ENCODE measurements around the gene GRB14.

DNA sequence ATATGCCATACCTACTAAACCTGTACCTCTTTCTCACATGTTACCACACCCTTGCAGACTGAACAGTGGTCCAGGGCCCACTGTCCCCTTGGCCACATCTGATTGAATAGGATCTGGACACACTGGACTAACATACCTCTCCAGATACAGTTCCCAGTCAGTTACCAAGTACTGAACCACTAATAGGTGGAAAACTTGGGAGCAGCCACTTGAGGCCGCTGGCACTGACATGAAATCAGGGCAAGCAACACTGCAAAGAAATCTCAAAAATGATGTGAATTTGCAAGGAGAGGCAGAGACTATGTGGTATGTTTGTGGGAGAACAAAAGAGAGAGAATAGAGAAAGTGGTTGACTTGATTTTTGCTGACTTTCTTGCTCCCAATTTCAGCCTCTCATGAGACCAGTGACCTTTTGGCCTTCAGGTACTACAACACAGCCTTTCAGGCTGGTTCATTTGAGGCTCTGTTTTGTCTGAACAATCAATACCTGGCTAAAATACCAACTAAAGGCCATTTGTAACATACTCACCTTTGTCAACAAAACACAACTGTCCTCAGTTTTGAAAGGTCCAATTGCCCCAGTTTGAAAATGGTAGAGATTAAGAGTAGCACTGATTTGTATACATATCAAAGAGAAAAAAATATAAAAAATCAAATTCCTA, 7.8 kb downstream of the GRB14 start:
- no peak for TF ChIP-seq POLR2A (IDR thresholded peaks at IDR 0.05)
- TF ChIP-seq, protein P1, sequence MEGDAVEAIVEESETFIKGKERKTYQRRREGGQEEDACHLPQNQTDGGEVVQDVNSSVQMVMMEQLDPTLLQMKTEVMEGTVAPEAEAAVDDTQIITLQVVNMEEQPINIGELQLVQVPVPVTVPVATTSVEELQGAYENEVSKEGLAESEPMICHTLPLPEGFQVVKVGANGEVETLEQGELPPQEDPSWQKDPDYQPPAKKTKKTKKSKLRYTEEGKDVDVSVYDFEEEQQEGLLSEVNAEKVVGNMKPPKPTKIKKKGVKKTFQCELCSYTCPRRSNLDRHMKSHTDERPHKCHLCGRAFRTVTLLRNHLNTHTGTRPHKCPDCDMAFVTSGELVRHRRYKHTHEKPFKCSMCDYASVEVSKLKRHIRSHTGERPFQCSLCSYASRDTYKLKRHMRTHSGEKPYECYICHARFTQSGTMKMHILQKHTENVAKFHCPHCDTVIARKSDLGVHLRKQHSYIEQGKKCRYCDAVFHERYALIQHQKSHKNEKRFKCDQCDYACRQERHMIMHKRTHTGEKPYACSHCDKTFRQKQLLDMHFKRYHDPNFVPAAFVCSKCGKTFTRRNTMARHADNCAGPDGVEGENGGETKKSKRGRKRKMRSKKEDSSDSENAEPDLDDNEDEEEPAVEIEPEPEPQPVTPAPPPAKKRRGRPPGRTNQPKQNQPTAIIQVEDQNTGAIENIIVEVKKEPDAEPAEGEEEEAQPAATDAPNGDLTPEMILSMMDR (IDR thresholded peaks at IDR 0.05): no peak

All from prostate gland (tissue), 2 donors.